OCI-LY7 (cell line): ENCODE data around the gene CSF1R. TPM values are rescaled to one million over a fixed set of nuclear protein-coding genes. Genes with fewer than 3 reads are reported as not detected.

ENCODE experiments used
- BruUV-seq: library from RNA; stranded (reverse); fragments of 400-500 nt; replicated peaks from 2 replicates; lab custom pipeline; 2021; lab: Mats Ljungman, UMichigan
- CTCF ChIA-PET: fragments of 300-600 bp; sonication (Branson Sonifier 250); formaldehyde crosslinking; loops from one replicate; lab custom pipeline; 2022; ENCODE audit warnings: antibody characterized with exemption; ENCODE audit not compliant: unreplicated experiment; lab: Charles Lee
- POLR2A ChIA-PET: fragments of 300-600 bp; sonication (Branson Sonifier 250); formaldehyde crosslinking; loops from one replicate; lab custom pipeline; 2022; ENCODE audit warnings: antibody characterized with exemption; lab: Charles Lee
- DNase-seq: peaks from one replicate; pipeline ENCODE4 v3.0.0-alpha.2; 2015; ENCODE audit warnings: low spot score
- H2AFZ ChIP-seq: fragments of 200-600 bp; sonication (generic), shearing (Covaris generic); 2 replicates; pipeline ENCODE4 v1.6.1; 2014; ENCODE audit warnings: mild to moderate bottlenecking, antibody characterized with exemption, low read length, moderate library complexity
- H3K27ac ChIP-seq: fragments of 200-600 bp; sonication (generic); 2 replicates; pipeline ENCODE4 v1.5.1; 2014; ENCODE audit warnings: mixed run types, low read depth, mild to moderate bottlenecking, moderate library complexity, low read length, inconsistent platforms; ENCODE audit not compliant: poor library complexity, severe bottlenecking
- H3K36me3 ChIP-seq: fragments of 200-600 bp; sonication (generic); 2 replicates; pipeline ENCODE4 v1.6.1; 2014; ENCODE audit warnings: mild to moderate bottlenecking, antibody characterized with exemption, low read length, moderate library complexity, mixed read lengths; ENCODE audit not compliant: insufficient read depth
- H3K4me1 ChIP-seq: fragments of 200-600 bp; sonication (generic); 2 replicates; pipeline ENCODE4 v1.5.1; 2014; ENCODE audit warnings: mild to moderate bottlenecking, low read length; ENCODE audit not compliant: insufficient read depth, poor library complexity, severe bottlenecking
- H3K4me2 ChIP-seq: fragments of 200-600 bp; sonication (generic); 2 replicates; pipeline ENCODE4 v1.6.1; 2014; ENCODE audit warnings: mild to moderate bottlenecking, low read length
- H3K4me3 ChIP-seq: fragments of 200-600 bp; sonication (generic); 2 replicates; pipeline ENCODE4 v1.5.1; 2014; ENCODE audit warnings: mild to moderate bottlenecking, low read depth, low read length; ENCODE audit not compliant: poor library complexity, severe bottlenecking
- H3K79me2 ChIP-seq: fragments of 200-600 bp; sonication (generic); 2 replicates; pipeline ENCODE4 v1.6.1; 2016; ENCODE audit warnings: low read depth, mild to moderate bottlenecking, low read length, moderate library complexity, mixed read lengths; ENCODE audit not compliant: insufficient read depth
- H3K9me2 ChIP-seq: fragments of 200-600 bp; sonication (generic); 2 replicates; pipeline ENCODE4 v1.6.1; 2016; ENCODE audit warnings: mild to moderate bottlenecking, low read length, mixed read lengths; ENCODE audit not compliant: insufficient read depth
- H3K9me3 ChIP-seq: fragments of 200-600 bp; sonication (generic); 2 replicates; pipeline ENCODE4 v1.6.1; 2014; ENCODE audit warnings: mild to moderate bottlenecking, mixed run types, low read length, mixed read lengths
- H4K20me1 ChIP-seq: fragments of 200-600 bp; sonication (generic); 2 replicates; pipeline ENCODE4 v1.6.1; 2014; ENCODE audit warnings: mild to moderate bottlenecking, antibody characterized with exemption, low read length, moderate library complexity, mixed read lengths; ENCODE audit not compliant: insufficient read depth
- CTCF ChIP-seq: fragments of 200-600 bp; sonication (generic); conservative IDR thresholded peaks from 2 replicates; pipeline ENCODE4 v1.5.1; 2014; ENCODE audit warnings: mild to moderate bottlenecking, antibody characterized with exemption, low read length, moderate library complexity, mixed read lengths
- EZH2phosphoT487 ChIP-seq: fragments of 200-600 bp; sonication (generic); IDR thresholded peaks from 2 replicates; pipeline ENCODE4 v1.6.1; 2018; ENCODE audit warnings: low read depth, borderline replicate concordance, mild to moderate bottlenecking, mixed run types, antibody characterized with exemption, low read length, moderate library complexity, mixed read lengths
- intact Hi-C: fragments of 100-400 bp; cut with micrococcal nuclease; formaldehyde crosslinking; loops from one replicate; pipeline ENCODE4 v1.10.0; 2022; ENCODE audit not compliant: unreplicated experiment
- total RNA-seq, 2 experiments: library from RNA; depleted of rRNA in 1 of 2; stranded (reverse); fragments of >200 nt in 1 of 2; shearing (Covaris generic) in 1 of 2; gene quantifications; 2 replicates each; pipeline ENCODE4 v1.2.3, GENCODE V29; 2014 to 2022

The CSF1R gene
- total RNA-seq, 2 experiments from 2014 or later: not detected

- Histone ChIP-seq H3K9me3 (no peaks in the 10 kb centered on the region), H3K9me2 (no peaks in the 10 kb centered on the region), H3K79me2 (no peaks in the 10 kb centered on the region), H3K4me2 (no peak overlapping the region), H2AFZ (no peak overlapping the region), H3K4me1 (no peaks in the 10 kb centered on the region), H3K36me3 (peaks cover 58% of the 10 kb centered on the region), H3K4me3 (no peak overlapping the region), H4K20me1 (no peaks in the 10 kb centered on the region), H3K27ac (no peak overlapping the region)
- TF ChIP-seq EZH2phosphoT487 (no peak), CTCF (no peak)
- no peak for DNase-seq
- ChIA-PET CTCF (no interaction called here), POLR2A (interaction anchor here (0.6 kb wide), 3 partner anchors 23 to 79 kb away, joined by 4 to 5 read pairs (median 5); no protein-coding TSS in a partner anchor)
- intact Hi-C loops: no loop called here
- no TSS peak for BruUV-seq
Measured at GRCh38 chr5:150054569-150054968, 31.8 kb downstream of the CSF1R start.

GRCh38 chr5:150053713-150054392 lies 32.5 kb downstream of the CSF1R start:
- Histone ChIP-seq H3K27ac (no peak overlapping the region), H2AFZ (no peak overlapping the region), H3K79me2 (no peaks in the 10 kb centered on the region), H3K9me2 (no peaks in the 10 kb centered on the region), H3K4me1 (no peaks in the 10 kb centered on the region), H3K4me3 (no peak overlapping the region), H4K20me1 (no peaks in the 10 kb centered on the region), H3K9me3 (no peaks in the 10 kb centered on the region), H3K4me2 (no peak overlapping the region), H3K36me3 (peaks cover 66% of the 10 kb centered on the region)
- intact Hi-C loops: no loop called here
- no peak for DNase-seq
- no peak for TF ChIP-seq CTCF
- no peak for TF ChIP-seq EZH2phosphoT487
- CTCF ChIA-PET: no interaction called here
- POLR2A ChIA-PET: no interaction called here
- no TSS peak for BruUV-seq

GRCh38 chr5:150052956-150053712 lies 33.2 kb downstream of the CSF1R start:
- ChIA-PET POLR2A (no interaction called here), CTCF (no interaction called here)
- Histone ChIP-seq H3K4me3 (no peak overlapping the region), H3K9me2 (no peaks in the 10 kb centered on the region), H3K36me3 (peaks cover 73% of the 10 kb centered on the region), H2AFZ (no peak overlapping the region), H3K9me3 (no peaks in the 10 kb centered on the region), H4K20me1 (no peaks in the 10 kb centered on the region), H3K27ac (no peak overlapping the region), H3K79me2 (no peaks in the 10 kb centered on the region), H3K4me1 (no peaks in the 10 kb centered on the region), H3K4me2 (no peak overlapping the region)
- no peak for DNase-seq
- no peak for TF ChIP-seq EZH2phosphoT487
- no peak for TF ChIP-seq CTCF
- BruUV-seq: no TSS peak
- intact Hi-C loops: no loop called here
